ENCODE results near the gene RAX2.

Gene RAX2

GRCh38 chr19:3778899-3779723, 7.1 kb upstream of the RAX2 start:
- Histone ChIP-seq H3K4me3 (ENCODE audit: low read length, poor library complexity, severe bottlenecking) (no peak overlapping the region), H3K9me3 (ENCODE audit: insufficient read depth, low read depth, low read length) (no peaks in the 10 kb centered on the region; the same call in 1 of the 2 replicates), H3K36me3 (ENCODE audit: insufficient read depth, low read length) (peaks cover 5% of the 10 kb centered on the region; the same call in 1 of the 2 replicates), H3K79me2 (ENCODE audit: insufficient read depth, low read length) (no peaks in the 10 kb centered on the region), H2AFZ (ENCODE audit: low read length) (no peak overlapping the region), H3K9me2 (replicated peaks; ENCODE audit: low read depth, low read length) (no peaks in the 10 kb centered on the region), H3F3A (ENCODE audit: low read depth) (no peaks in the 10 kb centered on the region), H3K4me1 (ENCODE audit: insufficient read depth, low read length, poor library complexity, severe bottlenecking) (no peaks in the 10 kb centered on the region), H3K9ac (ENCODE audit: low read depth, low read length, poor library complexity, severe bottlenecking) (no peak overlapping the region), H3K4me2 (ENCODE audit: low read depth, low read length, poor library complexity, severe bottlenecking) (no peak overlapping the region), H3K27me3 (ENCODE audit: insufficient read depth, low read length, poor library complexity, severe bottlenecking) (no peaks in the 10 kb centered on the region), H4K20me1 (ENCODE audit: insufficient read depth, low read length, poor library complexity, severe bottlenecking) (no peaks in the 10 kb centered on the region)
- TF ChIP-seq CTCF (conservative IDR thresholded peaks at IDR 0.05; ENCODE audit: low read length): no peak
- TF ChIP-seq EZH2phosphoT487 (IDR thresholded peaks at IDR 0.05; ENCODE audit: borderline replicate concordance): no peak

- no peaks in the 10 kb centered on the region for H3K27me3 ChIP-seq (ENCODE audit: insufficient read depth, low read length, poor library complexity, severe bottlenecking)
- H3K9ac ChIP-seq (ENCODE audit: low read depth, low read length, poor library complexity, severe bottlenecking): no peak overlapping the region
- peaks cover 5% of the 10 kb centered on the region; the same call in 1 of the 2 replicates for H3K36me3 ChIP-seq (ENCODE audit: insufficient read depth, low read length)
- TF ChIP-seq EZH2phosphoT487 (IDR thresholded peaks at IDR 0.05; ENCODE audit: borderline replicate concordance): no peak
- no peak for TF ChIP-seq CTCF (conservative IDR thresholded peaks at IDR 0.05; ENCODE audit: low read length)
- no peaks in the 10 kb centered on the region; the same call in 1 of the 2 replicates for H3K9me3 ChIP-seq (ENCODE audit: insufficient read depth, low read depth, low read length)
- no peak overlapping the region for H3K4me2 ChIP-seq (ENCODE audit: low read depth, low read length, poor library complexity, severe bottlenecking)
- H3F3A ChIP-seq (ENCODE audit: low read depth): no peaks in the 10 kb centered on the region
- no peaks in the 10 kb centered on the region for H3K9me2 ChIP-seq (replicated peaks; ENCODE audit: low read depth, low read length)
- H3K79me2 ChIP-seq (ENCODE audit: insufficient read depth, low read length): no peaks in the 10 kb centered on the region
- no peak overlapping the region for H2AFZ ChIP-seq (ENCODE audit: low read length)
- H3K4me3 ChIP-seq (ENCODE audit: low read length, poor library complexity, severe bottlenecking): no peak overlapping the region
- H4K20me1 ChIP-seq (ENCODE audit: insufficient read depth, low read length, poor library complexity, severe bottlenecking): no peaks in the 10 kb centered on the region
- no peaks in the 10 kb centered on the region for H3K4me1 ChIP-seq (ENCODE audit: insufficient read depth, low read length, poor library complexity, severe bottlenecking)
Observed at GRCh38 chr19:3778104-3778867, 6.3 kb upstream of the RAX2 start.

- TF ChIP-seq CTCF (conservative IDR thresholded peaks at IDR 0.05; ENCODE audit: low read length): no peak
- no peak for TF ChIP-seq EZH2phosphoT487 (IDR thresholded peaks at IDR 0.05; ENCODE audit: borderline replicate concordance)
- Histone ChIP-seq H4K20me1 (ENCODE audit: insufficient read depth, low read length, poor library complexity, severe bottlenecking) (no peaks in the 10 kb centered on the region), H2AFZ (ENCODE audit: low read length) (no peak overlapping the region), H3F3A (ENCODE audit: low read depth) (no peaks in the 10 kb centered on the region), H3K4me1 (ENCODE audit: insufficient read depth, low read length, poor library complexity, severe bottlenecking) (no peaks in the 10 kb centered on the region), H3K79me2 (ENCODE audit: insufficient read depth, low read length) (no peaks in the 10 kb centered on the region), H3K9me2 (replicated peaks; ENCODE audit: low read depth, low read length) (no peaks in the 10 kb centered on the region), H3K4me3 (ENCODE audit: low read length, poor library complexity, severe bottlenecking) (no peak overlapping the region), H3K4me2 (ENCODE audit: low read depth, low read length, poor library complexity, severe bottlenecking) (no peak overlapping the region), H3K9me3 (ENCODE audit: insufficient read depth, low read depth, low read length) (no peaks in the 10 kb centered on the region), H3K27me3 (ENCODE audit: insufficient read depth, low read length, poor library complexity, severe bottlenecking) (no peaks in the 10 kb centered on the region), H3K36me3 (ENCODE audit: insufficient read depth, low read length) (no peaks in the 10 kb centered on the region), H3K9ac (ENCODE audit: low read depth, low read length, poor library complexity, severe bottlenecking) (no peak overlapping the region)
Observed at GRCh38 chr19:3776479-3777040, 4.5 kb upstream of the RAX2 start.

All from Loucy (cell line).